A549 (cell line): ENCODE results near the gene RNF39. TPM values are rescaled to one million over a fixed set of nuclear protein-coding genes. Genes with fewer than 3 reads are reported as not detected.

ENCODE experiments used
- ATOH8 ChIP-seq: fragments of 250-450 bp; sonication (Bioruptor Pico); IDR thresholded peaks from 2 replicates; pipeline ENCODE4 v1.5.0; 2020; ENCODE audit warnings: low read depth, mild to moderate bottlenecking, moderate library complexity
- BCL3 ChIP-seq: fragments of >200 bp; sonication (Bioruptor Twin); formaldehyde crosslinking; IDR thresholded peaks from 3 replicates; pipeline ENCODE4 v1.6.1; 2016
- CBX2 ChIP-seq: fragments of 200-600 bp; sonication (generic); IDR thresholded peaks from 2 replicates; pipeline ENCODE4 v1.6.1; 2016; ENCODE audit warnings: low read depth, mild to moderate bottlenecking, borderline replicate concordance
- CBX8 ChIP-seq: fragments of 200-600 bp; sonication (generic); IDR thresholded peaks from 2 replicates; pipeline ENCODE4 v1.6.1; 2016
- CEBPB ChIP-seq, 2 experiments: fragments of >200 bp in 1 of 2; sonication (Bioruptor Twin) in 1 of 2; formaldehyde crosslinking in 1 of 2; IDR thresholded peaks; 2 replicates each; pipeline ENCODE4 v1.6.1; 2012 to 2016
- EHF ChIP-seq: fragments of 250-450 bp; sonication (Bioruptor Pico); IDR thresholded peaks from 2 replicates; pipeline ENCODE4 v1.5.0; 2020; ENCODE audit warnings: mild to moderate bottlenecking
- EHMT2 ChIP-seq: fragments of 200-600 bp; sonication (generic); IDR thresholded peaks from 2 replicates; pipeline ENCODE4 v1.6.1; 2016; ENCODE audit warnings: antibody characterized with exemption, low read depth, mild to moderate bottlenecking, moderate library complexity
- ELK1 ChIP-seq: fragments of 150-350 bp; IDR thresholded peaks from 2 replicates; pipeline ENCODE4 v1.6.1; 2014; ENCODE audit warnings: low read depth, mild to moderate bottlenecking, low read length
- EP300 ChIP-seq, 2 experiments: fragments of >200 bp; sonication (Bioruptor Twin); formaldehyde crosslinking; IDR thresholded peaks; 2 replicates in 1 of 2; 3 replicates in 1 of 2; pipeline ENCODE4 v1.6.1; 2016 to 2017
- ESRRA ChIP-seq: fragments of 150-350 bp; IDR thresholded peaks from 2 replicates; pipeline ENCODE4 v1.6.1; 2014; ENCODE audit warnings: mild to moderate bottlenecking, low read length, borderline replicate concordance
- FOSB ChIP-seq: fragments of 250-450 bp; sonication (Bioruptor Pico); IDR thresholded peaks from 2 replicates; pipeline ENCODE4 v1.5.0; 2020; ENCODE audit warnings: mild to moderate bottlenecking, moderate library complexity
- FOSL2 ChIP-seq, 2 experiments: fragments of 450-650 bp in 1 of 2; fragments of >200 bp in 1 of 2; sonication (Bioruptor Twin) in 1 of 2; formaldehyde crosslinking; IDR thresholded peaks; 2 replicates each; pipeline versions ENCODE4 v1.5.0 to v1.6.1; 2016 to 2020; ENCODE audit warnings: mild to moderate bottlenecking in 1 of 2, moderate library complexity in 1 of 2
- GATA3 ChIP-seq: IDR thresholded peaks from 2 replicates; pipeline ENCODE4 v1.6.1; 2012; ENCODE audit warnings: borderline replicate concordance
- HES2 ChIP-seq: fragments of >200 bp; sonication (Bioruptor Twin); formaldehyde crosslinking; IDR thresholded peaks from 2 replicates; pipeline ENCODE4 v1.6.1; 2016
- HEYL ChIP-seq: fragments of 250-450 bp; sonication (Bioruptor Pico); IDR thresholded peaks from 2 replicates; pipeline ENCODE4 v1.8.0; 2021; ENCODE audit warnings: mild to moderate bottlenecking, moderate library complexity
- HOXA7 ChIP-seq: fragments of 250-450 bp; sonication (Bioruptor Pico); IDR thresholded peaks from 2 replicates; pipeline ENCODE4 v1.5.0; 2020; ENCODE audit warnings: mild to moderate bottlenecking, moderate library complexity
- HOXB5 ChIP-seq: fragments of 250-450 bp; sonication (Bioruptor Pico); IDR thresholded peaks from 2 replicates; pipeline ENCODE4 v1.5.0; 2020; ENCODE audit warnings: mild to moderate bottlenecking, moderate library complexity
- JUNB ChIP-seq: fragments of >200 bp; sonication (Bioruptor Twin); formaldehyde crosslinking; IDR thresholded peaks from 2 replicates; pipeline ENCODE4 v1.6.1; 2016
- KDM1A ChIP-seq: fragments of 200-600 bp; sonication (generic); IDR thresholded peaks from 2 replicates; pipeline ENCODE4 v1.6.1; 2016; ENCODE audit warnings: low read depth, mild to moderate bottlenecking
- KDM5A ChIP-seq: fragments of 200-600 bp; sonication (generic); IDR thresholded peaks from 2 replicates; pipeline ENCODE4 v1.6.1; 2016; ENCODE audit warnings: antibody characterized with exemption, mild to moderate bottlenecking
- MAX ChIP-seq: IDR thresholded peaks from 2 replicates; pipeline ENCODE4 v1.6.1; 2012
- MYC ChIP-seq: IDR thresholded peaks from 2 replicates; pipeline ENCODE4 v1.6.1; 2012; ENCODE audit warnings: mild to moderate bottlenecking, inconsistent platforms, low read length, improper control_type of control experiment, borderline replicate concordance
- NFE2L2 ChIP-seq: fragments of 150-350 bp; conservative IDR thresholded peaks from 2 replicates; pipeline ENCODE4 v1.6.1; 2014; ENCODE audit warnings: low read length
- NPAS2 ChIP-seq: fragments of 250-450 bp; sonication (Bioruptor Pico); IDR thresholded peaks from 2 replicates; pipeline ENCODE4 v1.8.0; 2022; ENCODE audit warnings: mild to moderate bottlenecking, moderate library complexity, borderline replicate concordance
- NR3C1 ChIP-seq: fragments of >200 bp; sonication (Bioruptor Twin); formaldehyde crosslinking; IDR thresholded peaks from 3 replicates; pipeline ENCODE4 v1.6.1; 2017
- POLR2AphosphoS2 ChIP-seq: conservative IDR thresholded peaks from 2 replicates; pipeline ENCODE4 v1.6.1; 2012; ENCODE audit warnings: low read length, improper control_type of control experiment, inconsistent platforms
- RAD21 ChIP-seq, 2 experiments: fragments of >200 bp in 1 of 2; sonication (Bioruptor Twin) in 1 of 2; formaldehyde crosslinking in 1 of 2; IDR thresholded peaks in 1 of 2; conservative IDR thresholded peaks in 1 of 2; 2 replicates in 1 of 2; 3 replicates in 1 of 2; pipeline ENCODE4 v1.6.1; 2012 to 2018; ENCODE audit warnings: inconsistent platforms in 1 of 2
- REST ChIP-seq: fragments of 200-600 bp; sonication (generic); IDR thresholded peaks from 2 replicates; pipeline ENCODE4 v1.6.1; 2016; ENCODE audit warnings: antibody characterized with exemption, mild to moderate bottlenecking, moderate library complexity
- RNF2 ChIP-seq: fragments of 200-600 bp; sonication (generic); IDR thresholded peaks from 2 replicates; pipeline ENCODE4 v1.6.1; 2016; ENCODE audit warnings: low read depth, mild to moderate bottlenecking, antibody characterized with exemption, moderate library complexity, borderline replicate concordance
- USF2 ChIP-seq: fragments of 450-650 bp; IDR thresholded peaks from 2 replicates; pipeline ENCODE4 v1.6.1; 2014; ENCODE audit warnings: antibody characterized with exemption
- ZC3H11A ChIP-seq: fragments of 450-650 bp; IDR thresholded peaks from 2 replicates; pipeline ENCODE4 v1.6.1; 2014; ENCODE audit warnings: antibody characterized with exemption, mild to moderate bottlenecking
- ZFP36 ChIP-seq: fragments of 450-650 bp; IDR thresholded peaks from 2 replicates; pipeline ENCODE4 v1.6.1; 2014; ENCODE audit warnings: borderline replicate concordance; ENCODE audit not compliant: partially characterized antibody
- ZSCAN20 ChIP-seq: fragments of 250-450 bp; sonication (Bioruptor Pico); IDR thresholded peaks from 2 replicates; pipeline ENCODE4 v1.8.0; 2022; ENCODE audit warnings: mild to moderate bottlenecking, moderate library complexity
- polyA plus RNA-seq, 4 experiments: library from polyadenylated mRNA; depleted of rRNA in 3 of 4; stranded (reverse); fragments of >200 nt; fragmentation: RNase III in 1 of 4; extraction: RNeasy Plus Mini Kit Qiagen cat#74134 plus additional on column Dnase treatment in 1 of 4; gene quantifications; 2 replicates in 3 of 4; 3 replicates in 1 of 4; pipeline ENCODE4 v1.2.3, GENCODE V29; 2011 to 2017

RNF39 gene
- polyA plus RNA-seq, 2 of the 4 experiments (the other 2 are of a cell fraction): not detected

- TF ChIP-seq ATOH8 (no peak), MAX (peak; percentile 86), HOXA7 (CRISPR knock-in tag) (no peak), BCL3 (0 out of 3 replicates have a peak, but pooled peaks have one; percentile 36), EHF (CRISPR knock-in tag) (no peak), CBX8 (no peak), USF2 (no peak), HES2 (no peak), KDM5A (no peak), FOSB (CRISPR knock-in tag) (no peak), EP300 (IDR thresholded peaks at IDR 0.05) (no peak), JUNB (no peak), NR3C1 (no peak), FOSL2 (IDR thresholded peaks at IDR 0.05) (no peak), FOSL2 (CRISPR knock-in tag; IDR thresholded peaks at IDR 0.05) (peak; percentile 77), GATA3 (no peak), KDM1A (no peak), RNF2 (no peak), NFE2L2 (no peak), CEBPB (IDR thresholded peaks at IDR 0.05) (no peak), CBX2 (no peak), HEYL (no peak), ZSCAN20 (no peak), ELK1 (no peak), ZFP36 (no peak), EHMT2 (no peak), MYC (peak; percentile 79), POLR2AphosphoS2 (no peak), NPAS2 (no peak), HOXB5 (CRISPR knock-in tag) (no peak), ESRRA (no peak), REST (no peak), ZC3H11A (no peak), RAD21 (conservative IDR thresholded peaks at IDR 0.05 in 1 of 2, IDR thresholded peaks at IDR 0.05 in 1 of 2) (no peak)
Observed at GRCh38 chr6:30066577-30067459, 8.8 kb downstream of the RNF39 start, which contains the start of gene PPP1R11 (continued).
